Left ventricle myocardium superior (tissue), 1 donor: ENCODE measurements around the gene HOXA13. TPM values are rescaled to one million over a fixed set of nuclear protein-coding genes. Genes with fewer than 3 reads are reported as not detected.

Experiments used
- ATAC-seq: fragments of 200-7000 bp; cut with Tn5 transposase; one replicate; pipeline ENCODE4 v1.9.1; 2020; ENCODE audit warnings: mild to moderate bottlenecking, moderate library complexity
- DNase-seq: peaks from one replicate; pipeline ENCODE4 v3.0.0-alpha.2; 2020
- intact Hi-C: fragments of 100-400 bp; cut with micrococcal nuclease; formaldehyde crosslinking; loops from one replicate; pipeline ENCODE4 v1.11.0; 2022
- total RNA-seq: library from RNA; stranded (reverse); fragmentation: NEBNext Ultra II Directional; extraction: Animal tissue kit (Norgen Biotek cat#: 25700); gene quantifications from one replicate; pipeline ENCODE4 v1.2.1, GENCODE V29; 2021
- donor health status: DM: no; HTN: yes; CAD: no; lungs with severe emphysema.

HOXA13 gene
- total RNA-seq, 1 donor from 2014 or later, result not detected

DNA sequence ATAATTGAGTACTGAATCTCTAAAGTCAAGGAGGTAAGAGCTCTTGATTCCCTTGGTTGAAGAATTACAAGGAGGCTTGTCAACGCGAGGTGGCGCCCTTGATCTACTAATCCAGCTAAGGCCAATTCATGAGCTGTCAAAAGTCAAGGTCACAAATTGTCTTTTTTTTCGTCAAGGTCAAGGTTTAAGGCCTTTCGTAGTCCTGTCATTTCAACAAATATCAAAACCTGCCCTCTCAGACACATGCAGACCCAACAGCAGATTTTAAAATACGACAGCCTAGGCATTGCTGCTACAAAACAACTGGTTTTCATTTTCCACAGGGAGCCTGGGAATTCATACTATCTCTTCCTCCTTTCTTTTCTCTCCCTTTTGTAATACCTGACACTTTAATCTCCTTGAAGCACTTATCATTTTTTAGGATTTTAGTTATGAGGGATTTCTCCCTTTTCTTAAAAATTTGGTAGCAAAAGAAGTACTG, 3.6 kb downstream of the HOXA13 start:
- ATAC-seq, result peak; percentile 52

DNA sequence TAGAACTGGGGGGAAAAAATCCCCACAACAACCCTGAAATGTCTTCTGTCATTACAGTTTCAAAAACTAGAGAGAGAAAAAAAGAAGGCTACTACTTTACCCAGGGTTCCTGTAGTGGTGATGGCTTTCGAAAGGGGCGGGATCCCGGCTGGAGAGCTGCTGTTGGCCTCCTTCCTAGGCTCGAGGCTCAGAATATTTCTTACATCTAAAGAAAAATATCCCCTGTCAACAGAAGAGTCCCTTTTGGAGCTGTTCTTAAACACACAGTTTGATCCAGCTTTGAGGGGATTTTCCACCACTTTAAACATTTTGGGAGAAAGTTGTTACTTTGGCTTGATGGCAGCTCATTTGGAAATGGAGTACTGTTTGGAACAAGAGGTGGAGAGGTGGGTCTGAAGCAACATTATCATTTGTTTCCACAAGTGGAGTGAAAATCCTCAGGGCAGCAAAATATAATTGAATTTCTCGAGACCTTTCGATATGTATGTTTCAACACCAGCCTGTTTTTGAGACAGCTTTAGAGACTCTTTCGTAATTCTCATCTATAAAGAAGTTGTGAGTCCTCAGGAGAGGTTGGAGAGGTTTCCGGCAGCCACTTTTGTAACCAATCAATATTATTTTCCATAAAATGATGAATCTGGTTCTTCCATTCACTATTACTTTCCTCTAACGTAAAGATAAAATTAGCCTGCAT, 5.1 kb downstream of the HOXA13 start:
- no peak for DNase-seq
- intact Hi-C loops, result no loop called here
- no peak for ATAC-seq

More for the DNA sequence above, 3.6 kb downstream of the HOXA13 start:
- intact Hi-C loops, result no loop called here
- DNase-seq, result peak; percentile 91

DNA sequence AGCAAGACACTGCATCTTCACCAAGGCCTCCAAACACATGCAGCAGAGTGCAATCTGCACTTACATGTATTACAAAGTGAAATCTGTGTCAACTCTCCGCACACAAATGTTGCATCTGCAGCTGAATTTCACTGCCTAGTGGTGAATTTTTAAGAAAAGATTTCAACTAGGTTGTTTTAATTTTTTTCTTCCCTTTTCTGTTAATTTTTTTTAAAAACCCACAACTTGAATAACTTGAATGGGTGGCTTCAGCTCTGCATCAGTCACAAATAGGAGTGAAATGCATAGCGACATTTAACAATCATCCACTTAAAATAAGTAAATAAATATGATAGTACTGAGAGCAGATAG, 5.9 kb downstream of the HOXA13 start:
- intact Hi-C loops, result no loop called here
- DNase-seq (no peak), ATAC-seq (no peak)

DNA sequence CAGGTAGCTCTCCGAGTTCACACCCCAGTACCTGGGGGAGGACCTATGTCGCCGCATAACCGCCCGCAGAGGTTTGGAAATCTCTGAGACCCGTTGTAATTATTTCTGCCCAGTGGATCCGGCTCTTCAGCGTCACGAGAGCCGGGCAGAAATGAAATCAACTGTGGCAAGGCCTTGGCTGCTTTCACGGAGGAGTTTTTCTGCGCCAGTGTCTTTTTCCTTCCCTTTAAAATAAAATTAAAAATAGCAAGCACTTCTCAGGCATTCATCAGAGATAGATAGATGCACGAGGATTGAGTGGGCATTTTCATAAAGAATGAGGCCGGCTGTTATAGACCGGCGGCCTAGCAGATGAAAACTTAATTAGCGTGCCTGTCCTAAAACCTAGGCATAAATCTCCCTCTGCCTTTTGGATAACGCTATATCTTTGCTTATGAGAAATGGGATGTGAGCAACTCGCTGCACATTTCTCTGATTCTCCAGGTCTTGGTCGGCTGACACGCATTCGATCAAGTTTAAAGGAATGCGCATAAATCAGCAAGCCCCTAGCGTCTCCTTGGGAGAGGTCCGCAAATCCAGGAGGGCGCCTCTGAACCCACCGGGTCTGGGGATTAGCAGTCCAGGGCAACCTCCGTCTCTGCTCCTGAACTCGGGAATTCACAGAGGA, 6.4 kb downstream of the HOXA13 start:
- ATAC-seq (no peak), DNase-seq (no peak)
- intact Hi-C loops, result no loop called here

DNA sequence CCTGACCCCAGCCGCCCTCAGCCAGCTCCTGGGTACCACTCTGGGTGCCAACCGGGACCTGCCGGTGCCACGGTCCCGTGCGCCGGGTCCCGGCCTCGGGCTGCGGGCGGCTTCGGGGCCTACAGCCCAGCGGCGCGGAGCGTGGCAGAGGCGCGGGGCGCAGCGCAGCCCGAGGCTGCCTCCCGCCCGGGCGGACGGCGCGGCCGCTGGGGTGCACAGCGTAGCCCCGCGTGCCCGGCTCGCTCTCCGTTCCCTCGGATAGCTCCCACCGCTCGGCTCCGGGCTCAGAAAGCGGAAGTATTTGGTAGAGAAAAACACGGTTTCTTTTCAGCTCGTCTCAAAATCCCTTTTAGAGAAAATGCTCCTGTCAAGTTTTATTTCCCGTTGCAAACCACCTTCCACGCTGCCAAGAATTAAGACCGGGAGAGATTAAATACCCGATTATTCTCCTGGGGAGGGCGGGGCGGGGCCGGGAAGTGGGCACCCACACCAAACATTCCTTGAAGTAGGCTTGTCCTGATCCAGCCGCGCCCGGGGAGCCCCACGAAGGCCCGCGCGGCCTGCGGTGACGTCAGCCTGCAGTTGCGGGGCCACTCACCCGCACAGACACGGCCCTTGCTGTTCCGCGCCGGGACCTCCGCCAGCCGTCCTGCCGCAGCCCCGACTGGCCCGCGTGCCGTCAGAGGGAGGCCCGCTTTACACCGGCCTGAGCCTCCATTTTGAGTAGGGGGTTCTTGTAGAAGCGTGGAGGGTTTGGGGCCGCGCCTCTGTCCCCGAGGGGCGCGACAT, 7.2 kb downstream of the HOXA13 start:
- ATAC-seq, result no peak
- DNase-seq, result peak; percentile 47
- intact Hi-C loops, result no loop called here

DNA sequence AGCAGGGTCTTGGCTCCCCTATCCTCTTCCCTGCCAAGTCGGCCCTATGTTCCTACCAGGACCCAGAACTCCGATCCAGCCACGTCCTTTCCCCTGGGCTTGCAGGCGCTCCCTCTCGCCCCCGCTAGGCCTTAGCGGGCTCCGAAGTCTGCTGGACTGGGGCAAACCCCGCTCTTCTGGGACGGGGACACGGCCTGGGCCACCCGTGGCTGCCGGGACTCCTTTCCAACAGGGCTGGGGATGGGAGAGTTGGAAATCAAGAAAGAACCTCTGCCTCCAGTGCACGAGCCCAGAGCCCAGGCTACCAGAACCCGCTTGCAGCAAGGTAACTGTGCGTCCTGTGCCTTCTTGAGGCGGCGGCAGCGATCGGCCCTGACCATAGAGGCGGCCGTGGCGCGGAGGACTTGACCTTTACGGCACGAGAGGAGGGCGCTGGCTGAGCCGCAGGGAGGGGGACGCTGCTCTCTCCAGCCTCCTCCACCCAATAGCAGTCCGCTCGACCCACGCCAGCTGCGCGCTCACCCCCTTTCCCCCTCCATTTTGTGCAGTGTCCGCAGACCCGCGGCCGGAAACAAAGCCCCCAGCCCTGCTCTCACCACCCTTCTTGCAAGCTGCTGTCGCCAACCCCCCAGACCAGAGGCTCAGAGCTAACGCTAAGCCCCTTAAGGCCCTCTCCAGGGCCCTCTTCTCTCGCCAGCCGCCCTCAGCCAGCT, 7.9 kb downstream of the HOXA13 start:
- ATAC-seq (no peak), DNase-seq (no peak)
- intact Hi-C loops, result no loop called here

DNA sequence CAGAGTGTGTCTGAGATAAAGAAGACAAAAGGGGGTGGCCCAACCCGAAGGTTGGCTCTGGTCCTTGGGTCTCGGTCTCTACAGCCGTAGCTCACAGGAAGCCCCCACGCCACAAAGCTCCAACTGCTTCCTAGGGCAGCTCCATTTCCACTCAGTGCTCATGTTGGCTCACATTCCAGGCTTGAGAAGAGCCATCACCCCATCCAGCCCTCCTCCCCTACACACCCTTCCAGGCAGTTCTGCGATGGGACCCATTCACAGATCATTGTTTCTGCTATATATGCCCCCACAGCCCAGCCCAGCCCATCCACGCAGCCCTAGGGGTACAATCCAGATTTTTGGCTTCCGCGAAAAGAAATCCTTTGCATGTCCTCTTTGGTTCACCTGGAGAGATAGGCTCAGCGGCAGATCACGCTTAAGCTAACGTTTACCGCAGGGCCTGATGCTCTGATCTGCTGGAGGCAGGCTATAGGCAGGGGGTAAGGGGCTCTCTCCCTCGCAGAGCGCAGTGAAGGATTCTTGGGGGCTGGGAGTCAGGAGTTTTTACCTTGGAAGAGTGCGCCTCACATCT, 8.6 kb downstream of the HOXA13 start:
- intact Hi-C loops, result no loop called here
- DNase-seq (no peak), ATAC-seq (no peak)

DNA sequence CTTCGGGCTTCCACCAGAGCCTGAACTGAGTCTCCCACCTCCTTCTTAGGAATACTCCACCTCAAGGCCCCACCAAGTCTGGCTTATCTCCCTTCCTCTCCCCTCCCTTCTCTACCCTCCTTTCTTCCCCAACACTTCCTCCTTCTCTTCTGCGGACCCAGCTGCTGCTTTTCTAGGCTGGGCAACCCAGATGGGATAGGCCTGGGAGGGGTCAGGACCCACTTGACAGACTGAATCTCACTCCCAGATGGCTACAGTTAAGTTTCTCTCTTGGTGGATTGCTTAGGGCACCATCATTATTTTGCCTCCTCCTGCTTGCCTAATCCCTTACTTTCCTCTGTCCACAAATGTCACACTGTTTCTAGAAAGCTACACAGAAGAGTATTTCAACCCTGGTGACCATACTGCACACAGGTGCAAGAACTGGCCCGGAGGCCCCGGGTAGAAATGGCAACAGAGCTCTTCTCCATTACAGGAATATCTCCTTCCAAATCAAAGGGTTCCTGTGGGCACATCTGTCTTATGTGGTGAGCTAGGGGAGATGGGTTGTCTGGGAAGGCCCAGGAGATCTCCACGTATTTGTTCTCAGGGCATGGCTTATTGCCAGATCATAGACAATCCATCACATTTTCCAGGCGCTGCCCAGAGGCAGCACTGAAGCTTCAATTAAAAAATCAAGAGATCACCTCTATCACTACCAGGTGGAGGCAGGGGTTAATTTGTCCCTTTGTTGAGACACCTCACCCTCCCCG, 9.7 kb downstream of the HOXA13 start:
- intact Hi-C loops, result no loop called here
- ATAC-seq (no peak), DNase-seq (no peak)

DNA sequence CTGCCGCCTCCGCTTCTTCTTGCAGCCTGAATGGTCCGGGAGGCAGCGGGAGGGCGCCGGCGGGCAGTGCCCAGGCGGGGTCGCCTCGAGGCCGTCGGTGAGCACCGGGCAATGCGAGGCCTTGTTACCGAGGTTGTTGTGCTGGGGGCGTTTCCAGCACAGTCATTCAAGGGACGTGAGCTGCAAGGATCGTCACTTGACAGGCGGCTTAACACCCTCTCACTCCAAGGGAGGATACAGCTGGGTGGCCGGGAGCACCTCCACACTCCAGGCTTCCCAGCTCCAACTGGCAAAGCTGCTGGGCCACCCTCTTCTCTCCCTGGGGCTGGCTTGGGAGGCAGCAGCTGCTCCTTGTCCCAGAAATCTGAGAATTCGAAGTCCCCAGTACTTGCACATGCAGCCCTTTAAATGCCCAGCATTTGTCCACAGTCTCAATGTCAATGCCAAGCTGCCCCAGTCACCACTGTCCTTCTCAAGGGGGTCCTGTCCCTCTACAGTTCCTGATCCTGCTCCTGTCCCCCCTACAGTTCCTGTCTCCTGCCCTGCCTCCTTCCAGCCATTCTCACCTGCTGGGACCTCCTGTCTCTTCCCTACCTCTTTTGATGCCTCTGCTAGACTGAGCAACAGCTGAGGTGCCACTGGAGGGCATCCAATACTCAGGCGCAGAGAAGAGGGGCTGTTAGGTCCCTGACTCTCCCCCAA, 10.4 kb downstream of the HOXA13 start:
- intact Hi-C loops, result no loop called here
- no peak for ATAC-seq
- DNase-seq, result no peak

DNA sequence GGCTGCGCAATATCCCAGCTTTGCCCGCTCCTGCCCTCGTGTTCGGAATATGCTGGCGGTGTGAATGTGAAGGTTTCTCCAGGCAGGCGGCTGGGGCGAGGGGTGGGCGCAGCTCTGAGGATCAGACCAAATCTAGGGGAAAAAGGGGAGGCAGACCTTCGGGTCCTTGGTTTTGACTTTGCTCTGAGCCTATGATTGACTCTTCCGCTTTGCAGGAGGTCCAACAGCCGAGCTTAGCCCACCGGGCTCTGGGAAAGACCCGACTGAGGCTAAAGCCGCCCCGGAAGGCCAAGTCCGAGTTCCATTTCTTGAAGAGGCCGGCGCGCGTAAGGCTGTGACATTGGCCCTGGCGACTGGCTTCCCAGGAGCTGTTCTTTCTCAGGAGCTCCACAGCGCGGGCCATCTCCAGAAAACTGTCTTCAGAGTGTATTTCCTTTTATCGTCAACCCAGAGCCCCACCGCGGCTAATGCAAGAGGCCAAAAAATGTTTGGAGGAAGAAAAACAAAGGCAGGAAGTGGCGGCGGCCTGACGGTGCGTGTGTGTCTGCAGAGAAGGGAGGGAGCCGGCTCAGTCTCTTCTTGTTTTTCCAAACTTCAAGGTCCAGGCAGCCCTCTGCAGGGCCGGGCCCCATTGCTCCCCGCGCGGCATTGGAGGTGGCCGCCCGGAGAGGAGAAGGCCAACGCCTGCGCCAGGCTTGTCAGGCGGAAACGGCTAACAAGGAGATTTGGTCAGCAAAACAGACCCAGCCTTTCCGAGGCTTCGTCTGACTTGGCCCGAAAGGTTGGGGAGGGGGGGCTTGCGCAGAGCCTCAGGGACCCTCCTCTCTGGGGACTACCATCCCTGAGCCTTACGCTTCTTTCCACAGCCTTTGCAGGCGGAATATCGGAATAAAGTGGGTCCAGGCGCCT, 11.3 kb downstream of the HOXA13 start:
- no peak for DNase-seq
- peak; percentile 23 for ATAC-seq
- intact Hi-C loops, result no loop called here

DNA sequence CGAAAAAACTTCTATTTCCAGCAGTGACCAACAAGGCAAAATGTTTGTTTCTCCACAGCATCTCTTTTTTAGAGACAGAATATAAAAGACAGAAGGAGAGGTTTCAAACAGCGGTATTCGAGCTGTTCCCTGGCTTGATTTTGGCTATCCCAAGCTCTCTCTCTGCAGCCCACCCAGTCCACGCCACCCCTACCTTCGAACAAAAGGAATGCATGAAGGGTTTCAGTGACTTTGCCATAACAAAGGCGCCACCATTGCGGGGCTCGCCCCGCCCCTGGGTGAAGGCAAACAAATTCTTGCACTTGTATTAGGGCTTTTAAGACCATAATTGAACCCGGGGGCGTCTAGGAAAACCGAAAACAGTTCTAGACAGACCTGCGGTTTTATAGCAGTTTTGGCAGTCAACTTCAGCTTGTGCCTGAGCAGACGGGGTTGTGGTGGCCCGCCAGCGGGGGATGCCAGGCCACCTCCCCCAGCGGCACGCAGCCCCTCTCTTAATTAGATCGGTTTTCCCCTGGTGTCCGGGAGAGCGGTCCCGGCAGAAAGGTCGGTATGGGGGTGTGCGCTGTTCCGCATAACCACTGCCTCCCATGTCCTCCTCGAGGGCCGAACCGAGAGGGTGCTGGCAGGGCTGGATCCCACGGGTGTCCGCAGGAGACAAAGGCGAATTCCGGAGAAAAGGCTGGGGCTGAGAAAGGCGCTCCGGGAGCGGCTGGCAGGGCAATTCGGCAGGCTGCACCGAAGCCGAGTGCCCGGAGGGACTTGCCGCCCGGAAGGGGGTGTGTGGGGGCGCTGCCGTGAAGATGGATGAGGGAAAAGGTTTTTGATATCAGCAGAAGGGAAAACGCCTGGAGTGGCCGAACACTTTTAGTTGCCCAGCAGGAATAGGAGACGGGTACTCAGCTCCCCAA, 12.2 kb downstream of the HOXA13 start:
- DNase-seq, result no peak
- intact Hi-C loops, result no loop called here
- no peak for ATAC-seq

DNA sequence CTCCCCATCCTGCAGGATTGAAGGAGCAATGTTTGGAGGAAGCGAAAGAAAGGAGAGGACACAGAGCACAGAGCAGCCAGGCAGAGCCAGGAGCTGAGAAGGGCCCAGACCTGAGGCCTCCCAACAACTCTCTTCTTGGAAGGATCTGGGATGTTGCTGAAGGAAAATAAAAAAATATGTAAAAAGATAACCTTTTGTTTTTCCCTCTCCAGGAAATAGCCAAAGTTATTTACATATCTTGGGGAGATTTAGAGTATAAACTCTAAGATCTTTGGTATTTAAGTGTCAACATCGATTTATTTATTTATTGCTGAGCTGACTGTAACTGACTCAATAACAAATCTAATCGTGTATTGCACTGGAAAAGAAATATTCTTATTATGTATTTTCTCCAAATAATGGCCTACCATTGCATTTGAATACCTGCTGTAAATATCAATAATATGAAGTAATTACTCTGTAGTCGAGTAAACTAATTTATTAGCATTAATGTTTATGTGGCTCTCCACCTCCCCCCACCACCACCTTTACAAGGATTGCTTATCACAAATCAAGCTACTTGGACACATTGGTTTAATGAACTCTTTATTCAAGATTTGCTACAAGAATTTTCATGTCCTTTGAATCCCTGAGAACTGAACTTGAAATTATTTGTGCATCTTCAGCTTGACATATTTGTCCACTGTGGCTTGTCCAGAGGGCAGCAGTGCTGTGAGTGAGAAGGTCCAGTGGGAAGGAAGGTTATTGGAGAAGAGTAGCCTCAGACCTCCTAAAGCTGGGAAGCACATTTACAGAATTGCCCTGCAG, 13.0 kb downstream of the HOXA13 start:
- ATAC-seq, result no peak
- intact Hi-C loops, result no loop called here
- DNase-seq, result no peak

DNA sequence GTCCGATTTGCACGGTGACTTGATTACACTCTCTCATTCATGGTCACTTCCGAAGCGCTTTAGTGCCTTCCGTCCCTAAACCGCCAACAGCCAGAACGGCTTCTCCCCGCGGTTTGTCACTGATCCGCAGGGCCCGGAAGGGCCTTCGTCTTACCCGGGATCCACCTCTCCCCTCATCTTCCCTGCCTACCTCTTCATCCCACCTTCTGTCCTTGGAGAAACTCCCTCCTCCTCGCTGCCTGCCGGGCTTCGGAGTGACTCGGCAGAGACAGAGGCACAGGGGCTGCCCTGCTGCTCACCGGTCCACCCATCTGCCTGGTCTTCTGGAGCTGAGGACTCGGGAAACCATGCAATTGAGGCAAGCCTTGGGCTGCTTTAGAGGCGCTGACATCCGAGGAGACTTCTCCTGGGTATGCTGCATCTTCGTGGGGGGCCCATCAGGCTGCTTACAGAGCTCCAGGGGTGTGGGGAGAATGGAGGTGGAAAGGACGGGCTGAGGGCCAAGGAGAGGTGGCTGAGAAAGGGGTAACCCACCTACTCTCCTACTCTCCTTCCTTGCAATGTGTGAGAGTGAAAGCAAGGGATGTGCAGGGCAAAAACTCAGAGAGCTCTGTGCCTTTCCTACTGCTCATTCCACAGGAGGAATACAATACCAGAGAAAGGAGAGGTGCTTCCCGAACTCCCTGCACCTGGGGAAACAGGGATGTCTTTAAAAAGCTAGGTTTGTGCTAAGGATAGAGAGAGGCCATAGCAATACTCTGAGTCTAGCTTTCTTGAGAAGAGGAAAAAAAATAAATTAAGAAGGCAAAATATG, 13.8 kb downstream of the HOXA13 start:
- DNase-seq (no peak), ATAC-seq (no peak)
- intact Hi-C loops, result no loop called here

DNA sequence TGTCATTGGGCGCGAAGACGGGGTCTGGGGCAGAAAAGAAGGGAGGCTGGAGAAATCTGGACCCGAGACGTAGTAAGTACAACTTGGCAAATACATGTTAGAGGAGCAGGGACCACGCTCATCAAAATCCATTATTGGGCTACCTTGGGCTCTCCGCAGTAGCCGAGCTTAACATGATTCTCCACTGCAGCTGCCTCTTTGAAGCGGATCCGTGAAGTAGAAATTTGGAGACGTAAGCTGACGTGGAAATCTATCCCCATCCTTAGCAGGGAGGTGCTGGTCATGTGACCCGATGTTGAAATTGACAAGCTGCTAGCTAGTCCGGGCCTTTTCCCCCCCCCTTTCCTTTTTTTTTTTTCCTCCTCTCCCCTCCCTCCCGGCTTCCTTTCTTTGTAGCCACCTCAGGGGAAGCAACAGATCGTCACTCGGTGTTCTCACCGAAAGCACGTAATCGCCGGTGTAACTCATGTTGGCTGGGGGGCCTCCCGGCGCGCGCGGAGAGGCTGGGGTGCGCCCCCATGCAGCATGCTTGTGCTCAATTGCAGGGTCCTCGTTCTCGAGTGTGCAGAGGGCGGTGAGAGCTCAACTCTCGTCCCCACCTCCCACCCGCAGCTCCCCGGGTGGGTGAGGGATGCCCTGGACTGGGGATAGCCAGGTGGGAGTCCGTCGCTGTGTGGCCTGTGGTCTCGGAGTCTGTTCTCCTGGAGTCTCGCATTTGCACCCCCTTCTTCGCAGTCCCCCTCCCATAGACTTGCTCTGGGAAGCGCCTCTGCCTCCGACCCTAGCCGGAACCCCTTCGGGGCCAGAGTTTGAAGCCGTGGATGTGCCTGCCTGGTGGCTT, 14.7 kb downstream of the HOXA13 start, which contains the start of gene HOXA11:
HOXA11 (minus strand) TSS at position 220 of the 841 bp plus-strand sequence; CDS start at position 132, 88 bp downstream.
- intact Hi-C loops, result no loop called here
- ATAC-seq (no peak), DNase-seq (no peak)
